OCI-LY1 (cell line): Measurements from ENCODE around the gene FAM193B.

ENCODE experiments used
- EZH2 ChIP-seq: fragments of 200-600 bp; sonication (generic), shearing (Covaris generic); IDR thresholded peaks from 2 replicates; pipeline ENCODE4 v1.8.0; 2017; ENCODE audit warnings: borderline replicate concordance, mixed run types, mild to moderate bottlenecking, antibody characterized with exemption, low read length, moderate library complexity, mixed read lengths
- TF ChIP-seq, protein P1 (sequence below): fragments of 200-600 bp; sonication (generic), shearing (Covaris generic); IDR thresholded peaks from 2 replicates; pipeline ENCODE4 v1.5.1; 2017; ENCODE audit warnings: mild to moderate bottlenecking, antibody characterized with exemption, low read length, moderate library complexity, mixed read lengths

DNA sequence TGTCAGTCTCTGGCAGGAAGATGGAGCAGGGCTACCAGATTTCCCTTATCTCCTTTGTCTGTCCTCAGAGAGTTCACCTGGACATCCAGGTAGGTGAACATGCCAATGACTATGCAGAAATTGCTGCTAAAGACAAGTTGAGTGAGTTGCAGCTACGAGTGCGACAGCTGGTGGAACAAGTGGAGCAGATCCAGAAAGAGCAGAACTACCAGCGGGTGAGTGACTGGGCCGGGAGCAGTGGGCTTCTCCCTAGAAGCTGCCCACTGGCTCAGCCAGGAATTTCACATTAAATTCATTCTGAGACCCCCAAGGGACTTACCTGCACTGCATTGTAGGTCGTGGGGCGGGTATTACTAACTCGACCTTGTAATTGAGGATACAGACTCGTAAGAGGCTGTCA is 39.7 kb upstream of the FAM193B start:
- TF ChIP-seq EZH2 = no peak
- TF ChIP-seq, protein P1, sequence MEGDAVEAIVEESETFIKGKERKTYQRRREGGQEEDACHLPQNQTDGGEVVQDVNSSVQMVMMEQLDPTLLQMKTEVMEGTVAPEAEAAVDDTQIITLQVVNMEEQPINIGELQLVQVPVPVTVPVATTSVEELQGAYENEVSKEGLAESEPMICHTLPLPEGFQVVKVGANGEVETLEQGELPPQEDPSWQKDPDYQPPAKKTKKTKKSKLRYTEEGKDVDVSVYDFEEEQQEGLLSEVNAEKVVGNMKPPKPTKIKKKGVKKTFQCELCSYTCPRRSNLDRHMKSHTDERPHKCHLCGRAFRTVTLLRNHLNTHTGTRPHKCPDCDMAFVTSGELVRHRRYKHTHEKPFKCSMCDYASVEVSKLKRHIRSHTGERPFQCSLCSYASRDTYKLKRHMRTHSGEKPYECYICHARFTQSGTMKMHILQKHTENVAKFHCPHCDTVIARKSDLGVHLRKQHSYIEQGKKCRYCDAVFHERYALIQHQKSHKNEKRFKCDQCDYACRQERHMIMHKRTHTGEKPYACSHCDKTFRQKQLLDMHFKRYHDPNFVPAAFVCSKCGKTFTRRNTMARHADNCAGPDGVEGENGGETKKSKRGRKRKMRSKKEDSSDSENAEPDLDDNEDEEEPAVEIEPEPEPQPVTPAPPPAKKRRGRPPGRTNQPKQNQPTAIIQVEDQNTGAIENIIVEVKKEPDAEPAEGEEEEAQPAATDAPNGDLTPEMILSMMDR = no peak
